ENCODE results near the gene RASAL2.

DNA sequence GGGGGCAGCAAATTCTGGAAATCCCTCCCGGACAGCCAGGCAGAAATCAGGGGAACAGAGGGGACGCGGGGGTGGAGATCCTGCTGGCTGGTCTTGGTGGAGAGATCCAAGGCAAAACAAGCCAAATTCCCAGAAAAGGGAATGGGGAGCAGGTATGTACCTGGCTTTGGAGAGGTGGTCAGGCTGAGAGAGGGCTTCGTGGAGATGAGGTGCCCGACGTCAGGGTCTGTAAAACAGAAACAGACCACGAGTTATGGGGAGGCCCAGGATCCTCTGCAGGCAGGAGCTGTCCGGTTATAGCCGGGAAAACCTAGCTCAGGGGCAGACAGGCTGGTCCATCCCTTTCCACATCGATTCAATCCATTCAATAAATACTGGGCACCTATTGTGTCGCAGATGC, 398.4 kb downstream of the RASAL2 start:
- TF ChIP-seq, protein P1, sequence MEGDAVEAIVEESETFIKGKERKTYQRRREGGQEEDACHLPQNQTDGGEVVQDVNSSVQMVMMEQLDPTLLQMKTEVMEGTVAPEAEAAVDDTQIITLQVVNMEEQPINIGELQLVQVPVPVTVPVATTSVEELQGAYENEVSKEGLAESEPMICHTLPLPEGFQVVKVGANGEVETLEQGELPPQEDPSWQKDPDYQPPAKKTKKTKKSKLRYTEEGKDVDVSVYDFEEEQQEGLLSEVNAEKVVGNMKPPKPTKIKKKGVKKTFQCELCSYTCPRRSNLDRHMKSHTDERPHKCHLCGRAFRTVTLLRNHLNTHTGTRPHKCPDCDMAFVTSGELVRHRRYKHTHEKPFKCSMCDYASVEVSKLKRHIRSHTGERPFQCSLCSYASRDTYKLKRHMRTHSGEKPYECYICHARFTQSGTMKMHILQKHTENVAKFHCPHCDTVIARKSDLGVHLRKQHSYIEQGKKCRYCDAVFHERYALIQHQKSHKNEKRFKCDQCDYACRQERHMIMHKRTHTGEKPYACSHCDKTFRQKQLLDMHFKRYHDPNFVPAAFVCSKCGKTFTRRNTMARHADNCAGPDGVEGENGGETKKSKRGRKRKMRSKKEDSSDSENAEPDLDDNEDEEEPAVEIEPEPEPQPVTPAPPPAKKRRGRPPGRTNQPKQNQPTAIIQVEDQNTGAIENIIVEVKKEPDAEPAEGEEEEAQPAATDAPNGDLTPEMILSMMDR (IDR thresholded peaks at IDR 0.05 in 8 of 11, conservative IDR thresholded peaks at IDR 0.05 in 3 of 11): no peak
- TF ChIP-seq POLR2A (IDR thresholded peaks at IDR 0.05) (no peak), POLR2AphosphoS5 (IDR thresholded peaks at IDR 0.05) (no peak)

All from spleen (tissue), 7 donors.